ENCODE data around the gene CNTLN.
"Not testable (repeated sequence)": the region's sequence is repeated elsewhere in the genome, so short reads cannot be mapped to it uniquely, and the experiment has no call there.

The CNTLN gene

DNA sequence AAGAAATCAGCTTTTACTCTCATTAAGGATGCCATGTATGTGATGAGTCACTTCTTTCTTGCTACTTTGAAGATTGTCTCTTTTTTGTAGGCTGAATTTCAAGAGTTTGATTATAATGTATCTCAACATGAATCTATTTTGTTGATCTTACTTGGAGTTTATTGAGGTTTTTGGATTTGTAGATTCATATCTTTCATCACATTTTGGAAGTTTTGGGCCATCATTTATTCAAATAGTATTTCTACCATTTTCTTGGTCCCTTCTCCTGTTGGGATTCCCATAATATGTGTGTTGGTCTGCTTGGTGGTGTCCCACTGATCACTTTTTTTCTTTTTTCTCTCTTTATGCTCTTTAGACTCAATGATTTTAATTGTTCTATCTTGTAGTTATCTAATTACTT is 116.3 kb downstream of the CNTLN start:
- no peak overlapping the region for H3K27ac ChIP-seq
- no peak overlapping the region for H3K4me3 ChIP-seq (ENCODE audit: low read depth, low read length)
- no peak overlapping the region for H2AFZ ChIP-seq
- H3K79me2 ChIP-seq: no peaks in the 10 kb centered on the region
- no peaks in the 10 kb centered on the region for H3K4me1 ChIP-seq
- H3K9ac ChIP-seq: no peak overlapping the region
- H3K36me3 ChIP-seq (ENCODE audit: control insufficient read depth, insufficient read depth, low read length): no peaks in the 10 kb centered on the region
- TF ChIP-seq, protein P1, sequence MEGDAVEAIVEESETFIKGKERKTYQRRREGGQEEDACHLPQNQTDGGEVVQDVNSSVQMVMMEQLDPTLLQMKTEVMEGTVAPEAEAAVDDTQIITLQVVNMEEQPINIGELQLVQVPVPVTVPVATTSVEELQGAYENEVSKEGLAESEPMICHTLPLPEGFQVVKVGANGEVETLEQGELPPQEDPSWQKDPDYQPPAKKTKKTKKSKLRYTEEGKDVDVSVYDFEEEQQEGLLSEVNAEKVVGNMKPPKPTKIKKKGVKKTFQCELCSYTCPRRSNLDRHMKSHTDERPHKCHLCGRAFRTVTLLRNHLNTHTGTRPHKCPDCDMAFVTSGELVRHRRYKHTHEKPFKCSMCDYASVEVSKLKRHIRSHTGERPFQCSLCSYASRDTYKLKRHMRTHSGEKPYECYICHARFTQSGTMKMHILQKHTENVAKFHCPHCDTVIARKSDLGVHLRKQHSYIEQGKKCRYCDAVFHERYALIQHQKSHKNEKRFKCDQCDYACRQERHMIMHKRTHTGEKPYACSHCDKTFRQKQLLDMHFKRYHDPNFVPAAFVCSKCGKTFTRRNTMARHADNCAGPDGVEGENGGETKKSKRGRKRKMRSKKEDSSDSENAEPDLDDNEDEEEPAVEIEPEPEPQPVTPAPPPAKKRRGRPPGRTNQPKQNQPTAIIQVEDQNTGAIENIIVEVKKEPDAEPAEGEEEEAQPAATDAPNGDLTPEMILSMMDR (IDR thresholded peaks at IDR 0.05): no peak
- no peaks in the 10 kb centered on the region for H3K9me3 ChIP-seq (ENCODE audit: control insufficient read depth, low read length)
- H3K27me3 ChIP-seq (ENCODE audit: control insufficient read depth, insufficient read depth, low read length): no peaks in the 10 kb centered on the region
- H3K4me2 ChIP-seq (ENCODE audit: low read length): no peak overlapping the region

DNA sequence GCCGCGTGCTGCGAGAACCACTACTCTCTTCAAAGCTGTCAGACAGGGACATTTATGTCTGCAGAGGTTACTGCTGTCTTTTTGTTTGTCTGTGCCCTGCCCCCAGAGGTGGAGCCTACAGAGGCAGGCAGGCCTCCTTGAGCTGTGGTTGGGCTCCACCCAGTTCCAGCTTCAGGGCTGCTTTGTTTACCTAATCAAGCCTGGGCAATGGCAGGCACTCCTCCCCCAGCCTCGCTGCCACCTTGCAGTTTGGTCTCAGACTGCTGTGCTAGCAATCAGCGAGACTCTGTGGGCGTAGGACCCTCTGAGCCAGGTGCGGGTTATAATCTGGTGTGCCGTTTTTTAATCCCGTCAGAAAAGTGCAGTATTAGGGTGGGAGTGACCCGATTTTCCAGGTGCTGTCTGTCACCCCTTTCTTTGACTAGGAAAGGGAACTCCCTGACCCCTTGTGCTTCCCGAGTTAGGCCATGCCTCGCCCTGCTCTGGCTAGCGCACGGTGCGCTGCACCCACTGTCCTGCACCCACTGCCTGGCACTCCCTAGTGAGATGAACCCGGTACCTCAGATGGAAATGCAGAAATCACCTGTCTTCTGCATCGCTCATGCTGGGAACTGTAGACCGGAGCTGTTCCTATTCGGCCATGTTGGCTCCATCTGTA is 133.8 kb downstream of the CNTLN start:
- H3K9ac ChIP-seq; H3K4me2 ChIP-seq (ENCODE audit: low read length); H3K27ac ChIP-seq; H2AFZ ChIP-seq; H3K9me3 ChIP-seq (ENCODE audit: control insufficient read depth, low read length); H3K79me2 ChIP-seq; H3K27me3 ChIP-seq (ENCODE audit: control insufficient read depth, insufficient read depth, low read length); H3K36me3 ChIP-seq (ENCODE audit: control insufficient read depth, insufficient read depth, low read length); H3K4me3 ChIP-seq (ENCODE audit: low read depth, low read length); H3K4me1 ChIP-seq: not testable (repeated sequence)

GRCh38 chr9:17269799-17270198 is 135.0 kb downstream of the CNTLN start:
- TF ChIP-seq, protein P1 (IDR thresholded peaks at IDR 0.05): no peak
- no peak overlapping the region for H3K9ac ChIP-seq
- no peaks in the 10 kb centered on the region for H3K9me3 ChIP-seq (ENCODE audit: control insufficient read depth, low read length)
- no peak overlapping the region for H3K4me2 ChIP-seq (ENCODE audit: low read length)
- no peaks in the 10 kb centered on the region for H3K79me2 ChIP-seq
- H2AFZ ChIP-seq: no peak overlapping the region
- H3K27ac ChIP-seq: no peak overlapping the region
- no peaks in the 10 kb centered on the region for H3K27me3 ChIP-seq (ENCODE audit: control insufficient read depth, insufficient read depth, low read length)
- H3K4me3 ChIP-seq (ENCODE audit: low read depth, low read length): no peak overlapping the region
- no peaks in the 10 kb centered on the region for H3K4me1 ChIP-seq
- H3K36me3 ChIP-seq (ENCODE audit: control insufficient read depth, insufficient read depth, low read length): no peaks in the 10 kb centered on the region

- Histone ChIP-seq H3K4me1 (no peaks in the 10 kb centered on the region), H3K9me3 (ENCODE audit: control insufficient read depth, low read length) (no peaks in the 10 kb centered on the region), H2AFZ (no peak overlapping the region), H3K9ac (no peak overlapping the region), H3K79me2 (no peaks in the 10 kb centered on the region), H3K4me3 (ENCODE audit: low read depth, low read length) (no peak overlapping the region), H3K27me3 (ENCODE audit: control insufficient read depth, insufficient read depth, low read length) (no peaks in the 10 kb centered on the region), H3K36me3 (ENCODE audit: control insufficient read depth, insufficient read depth, low read length) (no peaks in the 10 kb centered on the region), H3K4me2 (ENCODE audit: low read length) (no peak overlapping the region), H3K27ac (no peak overlapping the region)
- TF ChIP-seq, protein P1 (IDR thresholded peaks at IDR 0.05): no peak
These were observed 137.7 kb downstream of the CNTLN start for GRCh38 chr9:17272536-17272935.

DNA sequence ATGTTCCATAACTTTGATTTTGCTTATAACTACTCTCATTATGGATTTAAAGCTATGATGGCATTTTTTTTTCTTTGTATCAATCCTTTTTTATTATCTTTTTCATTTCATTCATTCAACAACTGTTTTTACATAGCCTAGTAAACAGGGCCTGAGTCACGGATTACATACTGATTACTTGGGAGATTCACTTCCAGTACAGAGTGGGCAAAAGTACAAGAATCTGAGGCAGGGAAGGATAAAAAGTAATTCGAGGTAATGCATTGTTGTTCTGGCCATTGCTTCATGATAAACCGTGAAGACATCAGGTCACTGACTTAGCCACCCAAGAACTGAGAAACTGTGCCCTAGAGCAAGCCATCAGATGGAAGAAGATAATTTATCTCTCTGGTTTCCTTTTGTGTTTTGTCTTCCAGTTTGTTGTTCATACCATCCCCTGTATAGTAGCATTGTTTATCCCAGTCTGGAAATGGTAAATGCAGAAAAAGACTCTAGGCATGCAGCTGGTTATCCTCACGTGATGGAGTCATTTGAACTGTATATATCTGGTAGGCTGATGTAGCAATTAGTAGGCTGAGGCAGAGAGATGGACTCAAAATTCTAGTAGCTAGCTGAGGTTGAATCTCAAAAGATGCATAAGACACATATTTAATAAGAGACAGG is 145.6 kb downstream of the CNTLN start:
- Histone ChIP-seq H3K9ac (no peak overlapping the region), H3K36me3 (ENCODE audit: control insufficient read depth, insufficient read depth, low read length) (no peaks in the 10 kb centered on the region), H2AFZ (no peak overlapping the region), H3K79me2 (no peaks in the 10 kb centered on the region), H3K4me1 (no peaks in the 10 kb centered on the region), H3K27ac (no peak overlapping the region), H3K4me3 (ENCODE audit: low read depth, low read length) (no peak overlapping the region), H3K27me3 (ENCODE audit: control insufficient read depth, insufficient read depth, low read length) (no peaks in the 10 kb centered on the region), H3K4me2 (ENCODE audit: low read length) (no peak overlapping the region), H3K9me3 (ENCODE audit: control insufficient read depth, low read length) (no peaks in the 10 kb centered on the region)
- TF ChIP-seq, protein P1 (IDR thresholded peaks at IDR 0.05): no peak

DNA sequence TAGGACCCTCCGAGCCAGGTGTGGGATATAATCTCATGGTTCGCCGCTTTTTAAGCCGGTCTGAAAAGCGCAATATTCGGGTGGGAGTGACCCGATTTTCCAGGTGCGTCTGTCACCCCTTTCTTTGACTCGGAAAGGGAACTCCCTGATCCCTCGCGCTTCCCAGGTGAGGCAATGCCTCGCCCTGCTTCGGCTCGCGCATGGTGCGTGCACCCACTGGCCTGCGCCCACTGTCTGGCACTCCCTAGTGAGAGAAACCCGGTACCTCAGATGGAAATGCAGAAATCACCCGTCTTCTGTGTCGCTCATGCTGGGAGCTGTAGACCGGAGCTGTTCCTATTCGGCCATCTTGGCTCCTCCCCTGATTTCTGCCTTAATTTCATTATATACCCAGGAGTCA is 155.8 kb downstream of the CNTLN start:
- H3K27ac ChIP-seq; H3K79me2 ChIP-seq; H2AFZ ChIP-seq; H3K4me3 ChIP-seq (ENCODE audit: low read depth, low read length); H3K9ac ChIP-seq; H3K4me2 ChIP-seq (ENCODE audit: low read length); H3K4me1 ChIP-seq; H3K9me3 ChIP-seq (ENCODE audit: control insufficient read depth, low read length); H3K27me3 ChIP-seq (ENCODE audit: control insufficient read depth, insufficient read depth, low read length); H3K36me3 ChIP-seq (ENCODE audit: control insufficient read depth, insufficient read depth, low read length): not testable (repeated sequence)
